Breast epithelium (tissue), 3 donors: Measurements from ENCODE around the gene NUSAP1.

ENCODE experiments used
- POLR2A ChIP-seq: fragments of 450-650 bp; IDR thresholded peaks from one replicate; pipeline ENCODE4 v1.6.1; 2016; ENCODE audit warnings: antibody characterized with exemption, mild to moderate bottlenecking, moderate library complexity
- TF ChIP-seq, protein P1 (sequence below), 3 donors: fragments of 450-650 bp; IDR thresholded peaks; one replicate each; pipeline ENCODE4 v1.5.1; 2016 to 2017; ENCODE audit warnings: antibody characterized with exemption in 3 of 3, mild to moderate bottlenecking in 3 of 3, moderate library complexity in 3 of 3

DNA sequence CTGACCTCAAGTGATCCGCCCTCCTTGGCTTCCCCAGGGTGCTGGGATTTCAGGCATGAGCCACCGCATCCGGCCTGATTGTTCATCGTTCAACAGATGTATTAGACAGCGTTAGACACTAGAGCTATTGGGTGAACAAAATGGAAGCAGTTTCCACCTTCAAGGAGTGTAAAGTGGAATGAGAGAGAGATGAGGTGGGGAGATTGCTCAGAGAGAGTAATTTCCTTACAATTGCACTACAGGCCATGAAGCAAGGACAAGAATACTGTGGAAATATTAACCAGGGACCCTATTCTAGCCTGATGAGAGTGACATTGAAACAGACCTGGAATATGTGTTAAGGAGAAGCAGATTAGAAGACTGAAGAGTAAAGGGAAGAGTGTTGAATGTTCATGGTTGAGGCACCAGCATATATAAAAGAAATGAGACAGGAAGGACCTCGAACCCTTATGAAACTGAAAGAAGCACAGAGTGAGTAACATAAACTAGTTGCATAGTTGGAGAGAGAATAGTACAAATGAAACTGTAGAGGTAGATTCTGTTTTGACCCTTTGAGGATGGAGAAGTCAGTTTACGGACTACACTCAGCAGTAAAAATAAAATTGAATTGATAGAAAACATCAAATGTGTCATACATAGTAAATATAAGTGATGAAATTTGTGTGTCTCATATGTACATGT, 91.4 kb downstream of the NUSAP1 start:
- TF ChIP-seq, protein P1, sequence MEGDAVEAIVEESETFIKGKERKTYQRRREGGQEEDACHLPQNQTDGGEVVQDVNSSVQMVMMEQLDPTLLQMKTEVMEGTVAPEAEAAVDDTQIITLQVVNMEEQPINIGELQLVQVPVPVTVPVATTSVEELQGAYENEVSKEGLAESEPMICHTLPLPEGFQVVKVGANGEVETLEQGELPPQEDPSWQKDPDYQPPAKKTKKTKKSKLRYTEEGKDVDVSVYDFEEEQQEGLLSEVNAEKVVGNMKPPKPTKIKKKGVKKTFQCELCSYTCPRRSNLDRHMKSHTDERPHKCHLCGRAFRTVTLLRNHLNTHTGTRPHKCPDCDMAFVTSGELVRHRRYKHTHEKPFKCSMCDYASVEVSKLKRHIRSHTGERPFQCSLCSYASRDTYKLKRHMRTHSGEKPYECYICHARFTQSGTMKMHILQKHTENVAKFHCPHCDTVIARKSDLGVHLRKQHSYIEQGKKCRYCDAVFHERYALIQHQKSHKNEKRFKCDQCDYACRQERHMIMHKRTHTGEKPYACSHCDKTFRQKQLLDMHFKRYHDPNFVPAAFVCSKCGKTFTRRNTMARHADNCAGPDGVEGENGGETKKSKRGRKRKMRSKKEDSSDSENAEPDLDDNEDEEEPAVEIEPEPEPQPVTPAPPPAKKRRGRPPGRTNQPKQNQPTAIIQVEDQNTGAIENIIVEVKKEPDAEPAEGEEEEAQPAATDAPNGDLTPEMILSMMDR (IDR thresholded peaks at IDR 0.05), result no peak
- TF ChIP-seq POLR2A, result no peak
